K562 (cell line): ENCODE data around the gene STARD3NL. TPM values are rescaled to one million over a fixed set of nuclear protein-coding genes. Genes with fewer than 3 reads are reported as not detected.
"Not testable (repeated sequence)": the region's sequence is repeated elsewhere in the genome, so short reads cannot be mapped to it uniquely, and the experiment has no call there.

Experiments used
- ATAC-seq: fragments of 200-7000 bp; cut with Tn5 transposase; 3 replicates; pipeline ENCODE4 v1.9.1; 2020; ENCODE audit warnings: moderate library complexity
- BruUV-seq: library from RNA; stranded (reverse); fragments of 400-500 nt; replicated peaks from 2 replicates; lab custom pipeline; 2021; lab: Mats Ljungman, UMichigan
- CTCF ChIA-PET: fragments of 300-600 bp; formaldehyde crosslinking; extraction: SDS; loops from one replicate; lab custom pipeline; 2021; ENCODE audit warnings: low intra/inter-chr PET ratio; lab: Yijun Ruan, JAX
- POLR2A ChIA-PET: fragments of 300-600, 350-650 bp; sonication (Branson Sonifier 250); formaldehyde crosslinking; extraction: SDS; loops from one replicate; lab custom pipeline; 2021; ENCODE audit warnings: antibody characterized with exemption, inconsistent platforms; lab: Yijun Ruan, JAX
- DNase-seq, 4 experiments: peaks; one replicate each; pipeline versions ENCODE4 v3.0.0 to v3.0.0-alpha.2; 2011 to 2018; ENCODE audit warnings: low spot score in 3 of 4, mixed read lengths in 3 of 4; ENCODE audit errors: extremely low read depth in 1 of 4
- FAIRE-seq: peaks from 2 replicates; lab custom pipeline; 2011; peaks lifted over from hg19 to GRCh38; lab: Jason Lieb, UNC
- H2AFZ ChIP-seq: 2 replicates; pipeline ENCODE4 v1.6.0; 2011; ENCODE audit warnings: low read depth, low read length, control low read depth, inconsistent platforms
- H3K27ac ChIP-seq: fragments of 200-600 bp; 3 replicates; pipeline ENCODE4 v1.8.0; 2011; ENCODE audit warnings: low read depth, mild to moderate bottlenecking, control low read depth, inconsistent platforms, low read length, moderate library complexity, mixed read lengths; ENCODE audit errors: extremely low read depth
- H3K27me3 ChIP-seq, 2 experiments: fragments of 300-600 bp in 1 of 2; 2 replicates in 1 of 2; 3 replicates in 1 of 2; pipeline versions ENCODE4 v1.6.0 to v1.8.0; 2011; ENCODE audit warnings: inconsistent platforms in 2 of 2, low read length in 2 of 2, mild to moderate bottlenecking in 1 of 2, mixed read lengths in 1 of 2, moderate library complexity in 1 of 2; ENCODE audit not compliant: control insufficient read depth in 2 of 2, insufficient read depth in 2 of 2
- H3K36me3 ChIP-seq: fragments of 300-600 bp; 3 replicates; pipeline ENCODE4 v1.8.0; 2011; ENCODE audit warnings: mild to moderate bottlenecking, low read length, inconsistent platforms; ENCODE audit not compliant: control insufficient read depth, insufficient read depth
- H3K4me1 ChIP-seq, 2 experiments: fragments of 200-600 bp in 1 of 2; replicated peaks in 1 of 2; 2 replicates in 1 of 2; 3 replicates in 1 of 2; pipeline versions ENCODE4 v1.5.1 to v1.8.0; 2011; ENCODE audit warnings: inconsistent platforms in 2 of 2, low read length in 2 of 2, mild to moderate bottlenecking in 1 of 2, mixed read lengths in 1 of 2, moderate library complexity in 1 of 2; ENCODE audit not compliant: control insufficient read depth in 2 of 2, insufficient read depth in 2 of 2
- H3K4me2 ChIP-seq: 2 replicates; pipeline ENCODE4 v1.6.1; 2011; ENCODE audit warnings: low read length, control low read depth, inconsistent platforms, mixed read lengths; ENCODE audit not compliant: insufficient read depth
- H3K4me3 ChIP-seq: fragments of 200-600 bp; sonication (generic), shearing (Covaris generic); 2 replicates; pipeline ENCODE4 v1.5.1; 2016; ENCODE audit warnings: control low read depth, inconsistent platforms
- H3K79me2 ChIP-seq: fragments of 200-600 bp; 3 replicates; pipeline ENCODE4 v1.8.0; 2011; ENCODE audit warnings: low read length, inconsistent platforms; ENCODE audit not compliant: control insufficient read depth, insufficient read depth
- H3K9ac ChIP-seq, 2 experiments: 2 replicates each; pipeline versions ENCODE4 v1.6.0 to v1.6.1; 2011; ENCODE audit warnings: low read depth in 2 of 2, low read length in 2 of 2, control low read depth in 1 of 2, inconsistent platforms in 1 of 2, mild to moderate bottlenecking in 1 of 2, mixed read lengths in 1 of 2; ENCODE audit not compliant: insufficient read depth in 1 of 2
- H3K9me1 ChIP-seq: one replicate; pipeline ENCODE4 v1.6.0; 2011; ENCODE audit warnings: inconsistent platforms, mild to moderate bottlenecking, low read length, moderate library complexity; ENCODE audit not compliant: control insufficient read depth, insufficient read depth
- H3K9me3 ChIP-seq: replicated peaks from 2 replicates; pipeline ENCODE4 v1.5.1; 2011; ENCODE audit warnings: low read depth, low read length, inconsistent platforms; ENCODE audit not compliant: control insufficient read depth, insufficient read depth
- H4K20me1 ChIP-seq: replicated peaks from 2 replicates; pipeline ENCODE4 v1.6.1; 2011; ENCODE audit warnings: low read length, inconsistent platforms, mixed read lengths; ENCODE audit not compliant: control insufficient read depth, insufficient read depth
- WGBS: fragments of 100-300 bp; shearing (Covaris generic); methylation state at CpG from one replicate; pipeline ENCODE4 v1.1.6; 2016; ENCODE audit warnings: low coverage, mixed read lengths; ENCODE audit not compliant: insufficient coverage; ENCODE audit errors: missing lambda C conversion rate; 5-methylcytosine and 5-hydroxymethylcytosine counted together
- in situ Hi-C: fragments of 300-500 bp; cut with MboI; formaldehyde crosslinking; loops from 4 replicates; pipeline ENCODE4 v1.15.0; 2018; ENCODE audit warnings: inconsistent platforms, mixed read lengths
- intact Hi-C: fragments of 100-400 bp; cut with micrococcal nuclease; formaldehyde crosslinking; loops from 2 replicates; pipeline ENCODE4 v1.14.2; 2022
- polyA plus RNA-seq, 8 experiments: library from polyadenylated mRNA; depleted of rRNA in 4 of 8; stranded (reverse) in 5 of 8; unstranded in 3 of 8; fragments of >200 nt; fragmentation: Nextera tagmentation in 2 of 8; fragmentation: Illumina TruSeq in 1 of 8; extraction: Ambion mirVana in 2 of 8; extraction: Trizol in 1 of 8; gene quantifications; 2 replicates each; pipeline versions ENCODE4 v1.2.1 to v1.2.3, GENCODE V29; 2011 to 2014; ENCODE audit warnings: inconsistent platforms in 1 of 8, missing spikeins in 1 of 8
- total RNA-seq, 7 experiments: library from RNA; depleted of rRNA in 6 of 7; stranded (reverse); fragments of >200 nt in 6 of 7; fragmentation: Illumina TruSeq in 2 of 7; extraction: Trizol in 2 of 7; gene quantifications; 2 replicates each; pipeline versions ENCODE4 v1.2.1 to v1.2.3, GENCODE V29; 2011 to 2021; ENCODE audit warnings: low replicate concordance in 1 of 7
- TF ChIP-seq, protein P1 (sequence below): fragments of 450-650 bp; IDR thresholded peaks from 2 replicates; pipeline ENCODE4 v1.6.1; 2016; ENCODE audit warnings: mild to moderate bottlenecking, moderate library complexity

The STARD3NL gene
- total and polyA plus RNA-seq, 9 of the 15 experiments (the other 6 are each of a cell fraction or from before 2014, with no cell fraction given): 42.2 to 90.0 (median 57.6) TPM

DNA sequence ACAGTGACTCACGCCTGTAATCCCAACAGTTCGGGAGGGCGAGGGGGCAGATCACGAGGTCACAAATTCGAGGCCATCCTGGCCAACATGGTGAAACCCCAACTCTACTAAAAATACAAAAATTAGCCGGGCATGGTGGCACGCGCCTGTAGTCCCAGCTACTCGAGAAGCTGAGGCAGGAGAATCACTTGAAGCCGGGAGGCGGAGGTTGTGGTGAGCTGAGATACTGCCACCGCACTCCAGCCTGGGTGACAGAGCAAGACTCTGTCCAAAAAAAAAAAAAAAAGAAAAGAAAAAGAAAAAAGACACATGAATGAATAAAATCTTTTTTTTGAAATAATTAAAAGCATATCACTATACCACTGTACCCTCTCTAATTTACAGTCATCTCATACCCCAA lies 83.6 kb downstream of the STARD3NL start:
- TF ChIP-seq, protein P1, sequence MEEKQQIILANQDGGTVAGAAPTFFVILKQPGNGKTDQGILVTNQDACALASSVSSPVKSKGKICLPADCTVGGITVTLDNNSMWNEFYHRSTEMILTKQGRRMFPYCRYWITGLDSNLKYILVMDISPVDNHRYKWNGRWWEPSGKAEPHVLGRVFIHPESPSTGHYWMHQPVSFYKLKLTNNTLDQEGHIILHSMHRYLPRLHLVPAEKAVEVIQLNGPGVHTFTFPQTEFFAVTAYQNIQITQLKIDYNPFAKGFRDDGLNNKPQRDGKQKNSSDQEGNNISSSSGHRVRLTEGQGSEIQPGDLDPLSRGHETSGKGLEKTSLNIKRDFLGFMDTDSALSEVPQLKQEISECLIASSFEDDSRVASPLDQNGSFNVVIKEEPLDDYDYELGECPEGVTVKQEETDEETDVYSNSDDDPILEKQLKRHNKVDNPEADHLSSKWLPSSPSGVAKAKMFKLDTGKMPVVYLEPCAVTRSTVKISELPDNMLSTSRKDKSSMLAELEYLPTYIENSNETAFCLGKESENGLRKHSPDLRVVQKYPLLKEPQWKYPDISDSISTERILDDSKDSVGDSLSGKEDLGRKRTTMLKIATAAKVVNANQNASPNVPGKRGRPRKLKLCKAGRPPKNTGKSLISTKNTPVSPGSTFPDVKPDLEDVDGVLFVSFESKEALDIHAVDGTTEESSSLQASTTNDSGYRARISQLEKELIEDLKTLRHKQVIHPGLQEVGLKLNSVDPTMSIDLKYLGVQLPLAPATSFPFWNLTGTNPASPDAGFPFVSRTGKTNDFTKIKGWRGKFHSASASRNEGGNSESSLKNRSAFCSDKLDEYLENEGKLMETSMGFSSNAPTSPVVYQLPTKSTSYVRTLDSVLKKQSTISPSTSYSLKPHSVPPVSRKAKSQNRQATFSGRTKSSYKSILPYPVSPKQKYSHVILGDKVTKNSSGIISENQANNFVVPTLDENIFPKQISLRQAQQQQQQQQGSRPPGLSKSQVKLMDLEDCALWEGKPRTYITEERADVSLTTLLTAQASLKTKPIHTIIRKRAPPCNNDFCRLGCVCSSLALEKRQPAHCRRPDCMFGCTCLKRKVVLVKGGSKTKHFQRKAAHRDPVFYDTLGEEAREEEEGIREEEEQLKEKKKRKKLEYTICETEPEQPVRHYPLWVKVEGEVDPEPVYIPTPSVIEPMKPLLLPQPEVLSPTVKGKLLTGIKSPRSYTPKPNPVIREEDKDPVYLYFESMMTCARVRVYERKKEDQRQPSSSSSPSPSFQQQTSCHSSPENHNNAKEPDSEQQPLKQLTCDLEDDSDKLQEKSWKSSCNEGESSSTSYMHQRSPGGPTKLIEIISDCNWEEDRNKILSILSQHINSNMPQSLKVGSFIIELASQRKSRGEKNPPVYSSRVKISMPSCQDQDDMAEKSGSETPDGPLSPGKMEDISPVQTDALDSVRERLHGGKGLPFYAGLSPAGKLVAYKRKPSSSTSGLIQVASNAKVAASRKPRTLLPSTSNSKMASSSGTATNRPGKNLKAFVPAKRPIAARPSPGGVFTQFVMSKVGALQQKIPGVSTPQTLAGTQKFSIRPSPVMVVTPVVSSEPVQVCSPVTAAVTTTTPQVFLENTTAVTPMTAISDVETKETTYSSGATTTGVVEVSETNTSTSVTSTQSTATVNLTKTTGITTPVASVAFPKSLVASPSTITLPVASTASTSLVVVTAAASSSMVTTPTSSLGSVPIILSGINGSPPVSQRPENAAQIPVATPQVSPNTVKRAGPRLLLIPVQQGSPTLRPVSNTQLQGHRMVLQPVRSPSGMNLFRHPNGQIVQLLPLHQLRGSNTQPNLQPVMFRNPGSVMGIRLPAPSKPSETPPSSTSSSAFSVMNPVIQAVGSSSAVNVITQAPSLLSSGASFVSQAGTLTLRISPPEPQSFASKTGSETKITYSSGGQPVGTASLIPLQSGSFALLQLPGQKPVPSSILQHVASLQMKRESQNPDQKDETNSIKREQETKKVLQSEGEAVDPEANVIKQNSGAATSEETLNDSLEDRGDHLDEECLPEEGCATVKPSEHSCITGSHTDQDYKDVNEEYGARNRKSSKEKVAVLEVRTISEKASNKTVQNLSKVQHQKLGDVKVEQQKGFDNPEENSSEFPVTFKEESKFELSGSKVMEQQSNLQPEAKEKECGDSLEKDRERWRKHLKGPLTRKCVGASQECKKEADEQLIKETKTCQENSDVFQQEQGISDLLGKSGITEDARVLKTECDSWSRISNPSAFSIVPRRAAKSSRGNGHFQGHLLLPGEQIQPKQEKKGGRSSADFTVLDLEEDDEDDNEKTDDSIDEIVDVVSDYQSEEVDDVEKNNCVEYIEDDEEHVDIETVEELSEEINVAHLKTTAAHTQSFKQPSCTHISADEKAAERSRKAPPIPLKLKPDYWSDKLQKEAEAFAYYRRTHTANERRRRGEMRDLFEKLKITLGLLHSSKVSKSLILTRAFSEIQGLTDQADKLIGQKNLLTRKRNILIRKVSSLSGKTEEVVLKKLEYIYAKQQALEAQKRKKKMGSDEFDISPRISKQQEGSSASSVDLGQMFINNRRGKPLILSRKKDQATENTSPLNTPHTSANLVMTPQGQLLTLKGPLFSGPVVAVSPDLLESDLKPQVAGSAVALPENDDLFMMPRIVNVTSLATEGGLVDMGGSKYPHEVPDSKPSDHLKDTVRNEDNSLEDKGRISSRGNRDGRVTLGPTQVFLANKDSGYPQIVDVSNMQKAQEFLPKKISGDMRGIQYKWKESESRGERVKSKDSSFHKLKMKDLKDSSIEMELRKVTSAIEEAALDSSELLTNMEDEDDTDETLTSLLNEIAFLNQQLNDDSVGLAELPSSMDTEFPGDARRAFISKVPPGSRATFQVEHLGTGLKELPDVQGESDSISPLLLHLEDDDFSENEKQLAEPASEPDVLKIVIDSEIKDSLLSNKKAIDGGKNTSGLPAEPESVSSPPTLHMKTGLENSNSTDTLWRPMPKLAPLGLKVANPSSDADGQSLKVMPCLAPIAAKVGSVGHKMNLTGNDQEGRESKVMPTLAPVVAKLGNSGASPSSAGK: peak; percentile 42; the same call in 1 of the 2 replicates
- DNase-seq, H3K9ac ChIP-seq, H3K4me3 ChIP-seq, H3K4me1 ChIP-seq, H3K36me3 ChIP-seq, H3K27me3 ChIP-seq, FAIRE-seq, H3K27ac ChIP-seq, BruUV-seq, H3K9me1 ChIP-seq, intact Hi-C loops, H4K20me1 ChIP-seq, H3K4me2 ChIP-seq, CTCF ChIA-PET, H3K9me3 ChIP-seq, in situ Hi-C loops, H3K79me2 ChIP-seq, ATAC-seq: not testable (repeated sequence)
- POLR2A ChIA-PET: interaction anchor here (1.6 kb wide), 1 partner anchor 12 kb away, joined by 6 read pairs; the partner anchor contains the start of gene TARP
- H2AFZ ChIP-seq: peak overlapping the region; percentile 54
- 7% methylated on average over 12 of the region's 12 CpGs for WGBS

DNA sequence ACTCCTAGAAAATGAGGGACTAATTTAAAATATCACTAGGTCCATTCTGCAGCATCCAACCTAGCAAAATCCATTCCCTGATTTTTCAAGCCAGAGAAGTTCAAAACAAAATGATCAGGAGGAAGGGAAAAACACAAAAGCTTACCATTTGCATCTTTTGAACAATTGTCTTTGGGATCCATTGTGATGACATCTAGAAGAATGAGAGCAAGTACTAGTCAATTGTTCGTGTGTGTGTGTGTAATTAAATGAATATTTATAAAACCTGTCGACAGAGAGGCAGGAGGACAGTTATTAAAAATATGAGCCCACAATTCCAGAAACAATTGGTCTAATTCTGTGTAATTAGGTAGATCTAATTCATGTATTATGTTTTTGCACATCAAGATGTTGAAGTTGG lies 84.0 kb downstream of the STARD3NL start:
- DNase-seq, ATAC-seq, H3K4me3 ChIP-seq, H3K4me1 ChIP-seq, CTCF ChIA-PET, H3K9ac ChIP-seq, H4K20me1 ChIP-seq, H3K9me1 ChIP-seq, in situ Hi-C loops, H3K36me3 ChIP-seq, FAIRE-seq, intact Hi-C loops, H3K4me2 ChIP-seq, H3K27ac ChIP-seq, BruUV-seq, H3K27me3 ChIP-seq, H3K9me3 ChIP-seq, H3K79me2 ChIP-seq: not testable (repeated sequence)
- H2AFZ ChIP-seq: peak overlapping the region; percentile 54
- WGBS: 2% methylated on average over 2 of the region's 2 CpGs
- POLR2A ChIA-PET: interaction anchor here (1.6 kb wide), 1 partner anchor 12 kb away, joined by 6 read pairs; the partner anchor contains the start of gene TARP
